ENCODE data around the gene ADM2. TPM values are rescaled to one million over a fixed set of nuclear protein-coding genes. Genes with fewer than 3 reads are reported as not detected.

ADM2 gene
- total and polyA plus RNA-seq, 9 donors, result 0.01 to 2.6 (median 0.15) TPM; not detected in 3

- no peak for DNase-seq
- Histone ChIP-seq H3K9me3 (no peaks in the 10 kb centered on the region), H3K4me3 (no peak overlapping the region), H3K27ac (no peak overlapping the region), H3K4me1 (ENCODE audit: insufficient read depth) (no peaks in the 10 kb centered on the region), H3K36me3 (no peaks in the 10 kb centered on the region), H3K27me3 (no peaks in the 10 kb centered on the region)
- intact Hi-C loops (cut with DNase I), result no loop called here
- 94 to 95% (median 95%) methylated on average over 17 of the region's 17 CpGs for WGBS, 3 donors
- TF ChIP-seq EP300 (IDR thresholded peaks at IDR 0.05), result no peak
- no peak for TF ChIP-seq CTCF (IDR thresholded peaks at IDR 0.05)
- TF ChIP-seq POLR2A (IDR thresholded peaks at IDR 0.05), result no peak
These were observed 20.4 kb upstream of the ADM2 start for GRCh38 chr22:50460938-50461337.

DNA sequence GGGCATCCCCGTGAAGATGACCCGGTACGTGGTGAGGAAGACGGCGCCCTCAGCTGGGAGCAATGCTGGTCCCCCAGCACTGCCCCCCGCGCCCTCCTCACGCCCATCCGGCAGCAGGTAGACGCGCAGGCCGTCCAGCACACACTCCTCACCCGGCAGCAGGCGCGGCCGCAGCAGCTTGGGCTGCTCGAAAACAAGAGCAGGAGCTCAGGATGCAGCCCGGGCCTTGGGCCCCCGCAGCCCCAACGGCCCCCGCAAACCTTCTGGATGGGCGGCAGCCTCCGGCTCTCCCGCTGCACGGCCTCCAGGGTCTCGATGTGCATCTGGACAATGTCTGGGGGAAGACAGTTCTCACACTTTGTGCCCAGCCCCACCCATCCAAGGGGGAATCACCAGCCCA is 19.8 kb upstream of the ADM2 start:
- Histone ChIP-seq H3K36me3 (no peaks in the 10 kb centered on the region), H3K27me3 (no peaks in the 10 kb centered on the region), H3K9me3 (no peaks in the 10 kb centered on the region), H3K27ac (no peak overlapping the region), H3K4me3 (no peak overlapping the region), H3K4me1 (ENCODE audit: insufficient read depth) (no peaks in the 10 kb centered on the region)
- DNase-seq, result no peak
- TF ChIP-seq POLR2A (IDR thresholded peaks at IDR 0.05) (no peak), CTCF (IDR thresholded peaks at IDR 0.05) (no peak), EP300 (IDR thresholded peaks at IDR 0.05) (no peak)
- 87 to 92% (median 88%) methylated on average over 22 to 26 of the region's 26 CpGs for WGBS, 3 donors
- intact Hi-C loops (cut with DNase I), result no loop called here

DNA sequence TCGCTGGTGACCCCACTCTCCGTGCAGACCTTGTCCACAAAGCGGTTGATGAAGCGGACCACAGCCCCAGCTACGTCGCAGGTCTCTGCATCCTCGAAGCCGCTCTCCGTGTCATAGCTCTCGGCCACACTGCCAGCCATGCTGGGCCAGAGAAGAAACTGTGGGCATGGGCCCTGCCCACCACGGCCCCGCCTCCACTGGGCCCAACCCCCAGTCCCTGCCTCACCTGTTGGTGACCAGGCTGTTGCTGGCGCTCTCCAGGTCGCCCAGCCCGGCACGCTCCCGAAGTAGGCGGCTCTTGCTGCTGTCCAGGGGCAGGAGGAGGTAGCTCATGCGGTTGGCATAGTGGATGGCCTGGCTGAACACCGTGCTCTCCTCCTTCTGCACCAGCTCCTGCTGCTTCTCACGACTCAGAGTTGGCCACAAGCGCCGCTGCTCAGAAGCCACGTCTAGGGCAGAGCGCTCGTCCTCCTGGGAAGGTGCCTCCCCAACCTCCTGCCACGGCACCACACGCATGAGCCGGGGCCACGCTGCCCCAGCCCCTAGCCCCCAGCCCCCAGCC is 19.3 kb upstream of the ADM2 start:
- TF ChIP-seq POLR2A (IDR thresholded peaks at IDR 0.05), result no peak
- DNase-seq, result no peak
- Histone ChIP-seq H3K27me3 (no peaks in the 10 kb centered on the region), H3K4me3 (no peak overlapping the region), H3K4me1 (ENCODE audit: insufficient read depth) (no peaks in the 10 kb centered on the region), H3K36me3 (no peaks in the 10 kb centered on the region), H3K27ac (no peak overlapping the region), H3K9me3 (no peaks in the 10 kb centered on the region)
- intact Hi-C loops (cut with DNase I), result no loop called here
- WGBS, 3 donors, result 92 to 95% (median 93%) methylated on average over 30 of the region's 30 CpGs

DNA sequence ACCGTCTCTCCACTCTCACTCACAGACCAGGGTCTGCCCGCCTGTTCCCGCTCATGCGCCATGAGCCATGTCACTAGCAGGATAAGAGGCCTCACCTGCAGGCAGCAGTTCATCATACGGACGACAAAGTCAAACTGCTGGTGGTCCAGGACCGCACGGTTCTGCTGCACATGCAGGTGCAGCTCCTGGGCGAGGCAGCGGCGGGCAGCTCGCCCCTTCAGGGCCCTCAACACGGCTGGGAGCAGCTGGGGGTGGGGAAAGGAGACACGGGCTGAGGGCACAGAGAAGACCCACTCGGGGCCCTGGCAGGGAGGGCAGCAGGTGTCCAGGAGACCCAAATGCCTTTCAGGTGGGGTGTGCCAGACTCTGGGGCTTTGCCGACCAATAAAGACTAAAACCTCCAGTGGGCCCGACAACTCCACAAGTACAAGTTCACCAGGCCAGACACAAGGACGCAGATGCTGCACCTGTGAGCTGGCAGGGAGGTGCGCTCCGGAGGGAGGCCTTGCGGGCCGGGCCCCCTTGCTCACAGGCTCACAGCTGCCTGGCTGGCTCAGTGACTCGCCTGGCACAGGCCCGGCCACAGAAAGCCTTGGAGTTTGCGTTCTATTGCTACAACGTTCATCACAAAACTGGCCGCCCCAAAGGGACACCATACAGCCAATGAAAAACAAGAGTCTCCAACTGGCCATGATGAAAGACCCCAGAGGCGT is 18.0 kb upstream of the ADM2 start:
- H3K9me3 ChIP-seq, result no peaks in the 10 kb centered on the region
- H3K4me3 ChIP-seq, result no peak overlapping the region
- 87 to 93% (median 90%) methylated on average over 28 of the region's 28 CpGs for WGBS, 3 donors
- no peak overlapping the region for H3K27ac ChIP-seq
- intact Hi-C loops (cut with DNase I), result no loop called here
- TF ChIP-seq EP300 (IDR thresholded peaks at IDR 0.05), result no peak
- TF ChIP-seq POLR2A (IDR thresholded peaks at IDR 0.05), result no peak
- TF ChIP-seq CTCF (IDR thresholded peaks at IDR 0.05), result no peak
- H3K4me1 ChIP-seq (ENCODE audit: insufficient read depth), result no peaks in the 10 kb centered on the region
- DNase-seq, result no peak
- no peaks in the 10 kb centered on the region for H3K36me3 ChIP-seq
- H3K27me3 ChIP-seq, result no peaks in the 10 kb centered on the region

DNA sequence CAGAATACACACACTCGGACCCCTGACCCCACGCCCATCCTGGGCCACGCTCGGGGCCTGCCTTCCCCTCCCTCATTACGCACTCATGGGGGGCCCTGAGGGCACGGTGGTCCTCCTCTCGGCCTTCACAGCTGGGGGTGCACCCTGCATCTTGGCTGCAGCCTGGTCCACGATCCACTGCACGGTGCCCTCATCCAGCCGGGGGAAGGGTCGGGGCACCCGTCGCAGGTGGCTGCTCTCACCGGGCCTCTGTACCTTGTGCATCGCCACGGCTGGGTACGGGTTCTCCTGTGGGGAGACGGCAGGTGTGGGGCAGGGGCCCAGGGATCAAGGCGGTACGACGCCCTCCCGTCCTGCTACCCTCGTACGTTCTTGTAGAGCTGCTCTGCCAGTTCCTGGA is 16.9 kb upstream of the ADM2 start:
- intact Hi-C loops (cut with DNase I), result no loop called here
- WGBS, 3 donors, result 87 to 89% (median 89%) methylated on average over 24 of the region's 24 CpGs
- H3K36me3 ChIP-seq, result no peaks in the 10 kb centered on the region
- no peak for TF ChIP-seq EP300 (IDR thresholded peaks at IDR 0.05)
- no peak for TF ChIP-seq POLR2A (IDR thresholded peaks at IDR 0.05)
- no peak overlapping the region for H3K4me3 ChIP-seq
- DNase-seq, result no peak
- H3K9me3 ChIP-seq, result no peaks in the 10 kb centered on the region
- H3K4me1 ChIP-seq (ENCODE audit: insufficient read depth), result no peaks in the 10 kb centered on the region
- no peak overlapping the region for H3K27ac ChIP-seq
- no peaks in the 10 kb centered on the region for H3K27me3 ChIP-seq
